HG02943 (cell line): ENCODE results near the gene TOP2A.
"Not testable (repeated sequence)": the region's sequence is repeated elsewhere in the genome, so short reads cannot be mapped to it uniquely, and the experiment has no call there.

Experiments
- ATAC-seq: cut with Tn5 transposase; IDR thresholded peaks from one replicate; pipeline ENCODE4 v1.9.1; 2021; ENCODE audit warnings: mild to moderate bottlenecking, low read depth, moderate library complexity; ENCODE audit not compliant: unreplicated experiment

TOP2A gene

DNA sequence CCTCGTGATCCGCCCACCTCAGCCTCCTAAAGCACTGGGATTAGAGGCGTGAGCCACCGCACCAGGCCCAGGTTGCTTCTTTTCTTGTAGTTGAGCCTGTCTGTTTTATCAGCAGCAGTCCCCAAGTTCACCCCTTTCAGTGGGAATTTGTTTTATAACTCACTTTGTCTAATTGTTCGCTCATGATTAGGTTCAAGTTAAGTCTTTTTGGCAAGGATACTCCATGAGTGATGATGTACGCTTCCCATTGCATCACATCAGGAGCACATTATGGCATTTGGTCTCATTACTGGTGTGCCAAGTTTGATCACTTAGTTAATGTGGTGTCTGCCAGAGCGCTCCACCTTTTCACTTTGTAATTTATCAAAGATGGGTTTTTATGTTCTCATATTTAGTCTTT, 38.7 kb downstream of the TOP2A start:
- ATAC-seq = no peak

DNA sequence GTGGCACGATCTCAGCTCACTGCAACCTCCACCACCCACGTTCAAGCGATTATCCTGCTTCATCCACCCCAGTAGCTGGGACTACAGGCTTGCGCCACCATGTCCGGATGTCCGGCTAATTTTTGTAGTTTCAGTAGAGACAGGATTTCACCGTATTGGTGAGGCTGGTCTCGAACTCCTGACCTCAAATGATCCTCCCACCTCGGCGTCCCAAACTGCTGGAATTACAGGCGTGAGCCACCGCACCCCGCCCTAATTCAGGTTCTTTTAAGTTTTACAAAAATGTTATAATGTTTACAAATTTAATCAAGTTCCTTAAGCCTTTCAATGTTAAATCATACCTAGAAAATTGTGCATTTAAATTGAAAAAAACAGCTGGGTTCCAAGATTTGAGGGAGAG, 39.9 kb downstream of the TOP2A start:
- no peak for ATAC-seq

DNA sequence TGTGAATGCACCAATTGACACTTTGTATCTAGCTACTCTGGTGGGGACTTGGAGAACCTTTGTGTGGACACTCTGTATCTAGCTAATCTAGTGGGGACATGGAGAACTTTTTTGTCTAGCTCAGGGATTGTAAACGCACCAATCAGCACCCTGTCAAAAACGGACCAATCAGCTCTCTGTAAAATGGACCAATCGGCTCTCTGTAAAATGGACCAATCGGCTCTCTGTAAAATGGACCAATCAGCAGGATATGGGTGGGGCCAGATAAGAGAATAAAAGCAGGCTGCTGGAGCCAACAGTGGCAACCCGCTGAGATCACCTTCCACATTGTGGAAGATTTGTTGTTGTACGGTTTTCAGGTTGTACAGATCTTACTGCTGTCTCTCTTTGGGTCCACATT, 41.2 kb downstream of the TOP2A start:
- ATAC-seq = not testable (repeated sequence)

DNA sequence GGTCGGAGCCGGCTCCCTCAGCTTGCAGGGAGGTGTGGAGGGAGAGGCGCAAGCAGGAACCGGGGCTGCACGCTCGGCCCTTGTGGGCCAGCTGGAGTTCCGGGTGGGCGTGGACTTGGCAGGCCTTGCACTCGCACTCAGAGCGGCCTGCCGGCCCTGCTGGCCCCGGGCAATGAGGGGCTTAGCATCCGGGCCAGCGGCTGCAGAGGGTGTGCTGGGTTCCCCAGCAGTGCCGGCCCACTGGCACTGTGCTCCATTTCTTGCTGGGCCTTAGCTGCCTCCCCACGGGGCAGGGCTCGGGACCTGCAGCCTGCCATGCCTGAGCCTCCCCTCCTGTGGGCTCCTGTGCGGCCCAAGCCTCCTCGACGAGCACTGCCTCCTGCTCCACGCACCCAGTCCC, 41.9 kb downstream of the TOP2A start:
- ATAC-seq = not testable (repeated sequence)

- no peak for ATAC-seq
Measured at GRCh38 chr17:40374821-40375498, 42.7 kb downstream of the TOP2A start.

GRCh38 chr17:40373999-40374398, 43.7 kb downstream of the TOP2A start:
- no peak for ATAC-seq

DNA sequence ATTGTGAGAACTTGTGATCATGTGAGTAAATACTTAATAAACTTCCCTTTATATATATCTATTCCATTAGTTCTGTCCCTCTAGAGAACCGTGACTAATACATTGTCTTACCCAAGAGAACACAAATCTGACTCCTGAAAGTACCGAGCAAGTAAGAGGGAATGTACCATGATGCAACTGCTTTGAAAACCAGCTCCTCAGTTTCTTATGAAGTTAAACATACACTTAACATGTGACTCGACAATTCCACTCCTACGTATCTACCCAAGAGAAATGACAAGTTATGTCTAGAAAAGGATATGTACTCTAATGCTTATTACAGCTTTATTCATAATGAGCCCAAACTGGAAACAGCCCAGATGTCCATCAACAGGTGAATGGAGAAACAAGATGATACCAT, 44.4 kb downstream of the TOP2A start:
- ATAC-seq = no peak

GRCh38 chr17:40372644-40373043, 45.1 kb downstream of the TOP2A start:
- not testable (repeated sequence) for ATAC-seq

DNA sequence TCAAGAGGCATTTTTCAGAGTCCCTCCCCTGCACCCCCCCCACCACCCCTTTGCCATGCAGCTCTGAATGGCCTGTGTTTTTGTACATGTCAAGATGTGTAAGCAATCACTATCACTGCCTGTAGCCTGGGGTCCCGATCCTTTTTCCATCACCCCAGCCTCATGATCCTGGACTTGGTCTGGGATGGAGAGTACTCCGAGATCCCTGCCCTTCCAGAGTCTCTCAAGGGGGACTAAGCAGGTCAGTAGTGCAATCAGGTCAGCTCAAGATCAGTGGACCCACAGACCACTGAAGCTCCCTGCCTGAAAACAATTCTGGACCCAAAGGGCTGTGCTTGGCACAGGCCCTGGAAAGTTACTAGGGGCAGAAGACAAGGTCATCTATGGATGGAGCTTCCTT, 45.7 kb downstream of the TOP2A start:
- no peak for ATAC-seq

DNA sequence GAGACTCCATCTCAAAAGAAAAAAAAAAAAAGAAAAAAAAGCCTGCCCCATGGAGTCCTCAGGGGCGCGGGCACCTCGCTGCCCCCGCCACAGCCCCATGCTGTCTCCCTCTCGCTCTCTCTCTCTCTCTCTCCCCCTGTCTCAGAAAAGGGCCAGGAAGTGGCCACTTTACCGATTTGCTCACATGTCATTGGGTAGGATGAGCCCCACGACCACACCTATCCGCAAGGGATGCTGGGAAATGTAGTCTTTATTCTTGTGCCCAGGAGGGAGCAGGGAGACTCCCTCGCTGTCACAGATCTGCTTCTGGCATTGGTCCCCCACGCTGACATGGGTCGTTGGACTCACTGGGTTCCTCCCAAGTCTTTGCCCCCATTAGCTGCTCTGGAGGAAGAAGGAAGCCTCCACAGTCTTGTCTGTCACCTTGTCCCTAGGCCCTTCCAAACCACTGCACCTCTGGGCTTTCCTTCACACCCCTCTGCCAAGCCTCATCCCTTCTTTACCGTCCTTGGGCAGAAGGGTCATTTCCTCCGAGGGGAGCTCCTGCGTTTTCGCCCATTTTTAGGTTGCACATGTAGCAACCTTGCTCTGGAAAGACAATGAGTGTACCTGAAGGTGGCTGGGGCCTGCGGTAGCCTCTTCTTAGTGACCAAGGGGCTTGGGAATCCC, 46.3 kb downstream of the TOP2A start:
- ATAC-seq = no peak

GRCh38 chr17:40369923-40370322, 47.8 kb downstream of the TOP2A start:
- ATAC-seq = no peak

DNA sequence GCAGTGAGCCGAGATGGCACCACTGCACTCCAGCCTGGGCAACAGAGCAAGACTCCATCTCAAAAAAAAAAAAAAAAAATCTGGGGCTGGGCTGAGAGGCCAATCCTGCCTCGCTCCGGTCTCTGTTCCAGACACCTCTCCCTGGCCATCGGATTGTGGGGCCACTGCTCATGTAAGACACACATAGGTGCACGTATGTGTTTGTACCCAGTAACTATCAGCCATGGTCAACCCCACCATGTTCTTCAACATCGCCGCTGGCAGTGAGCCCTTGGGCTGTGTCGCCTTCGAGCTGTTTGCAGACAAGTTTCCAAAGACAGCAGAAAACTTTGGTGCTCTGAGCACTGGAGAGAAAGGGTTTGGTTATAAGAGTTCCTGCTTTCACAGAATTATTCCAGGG, 50.0 kb downstream of the TOP2A start:
- ATAC-seq = not testable (repeated sequence)

DNA sequence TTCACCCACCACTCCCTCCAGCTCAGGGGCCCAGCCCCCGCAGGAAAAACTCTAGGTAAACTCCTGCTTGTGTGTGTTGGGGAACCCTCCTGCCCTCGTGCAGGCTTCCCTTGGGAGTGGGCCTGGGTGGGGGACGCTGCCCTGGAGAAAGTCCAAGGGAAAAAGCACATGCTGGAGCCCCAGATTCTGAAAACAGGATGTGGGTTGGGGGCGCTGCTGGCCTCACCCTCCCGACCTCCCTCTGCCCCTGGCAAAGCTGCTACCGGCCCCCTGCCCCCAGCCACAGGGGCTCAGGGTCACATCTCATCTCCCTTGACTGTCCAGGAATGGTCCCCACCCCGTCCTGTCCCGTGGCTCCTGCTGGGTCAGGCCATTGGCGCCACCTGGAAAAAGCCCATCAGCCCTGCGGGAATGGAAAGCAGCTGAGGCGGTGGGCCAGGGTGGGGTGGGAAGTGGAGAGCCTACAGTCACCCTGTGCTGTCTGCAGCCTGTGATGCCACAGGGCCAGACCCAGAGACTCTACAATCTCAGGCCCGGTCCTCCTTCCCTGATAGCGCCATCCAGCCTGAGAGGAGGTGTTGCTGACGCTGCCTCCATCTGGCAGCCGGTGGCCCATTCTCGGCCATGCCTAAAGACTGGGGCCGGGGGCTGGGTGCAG, 50.7 kb downstream of the TOP2A start:
- no peak for ATAC-seq

- no peak for ATAC-seq
Measured at GRCh38 chr17:40366076-40366860, 51.4 kb downstream of the TOP2A start.

DNA sequence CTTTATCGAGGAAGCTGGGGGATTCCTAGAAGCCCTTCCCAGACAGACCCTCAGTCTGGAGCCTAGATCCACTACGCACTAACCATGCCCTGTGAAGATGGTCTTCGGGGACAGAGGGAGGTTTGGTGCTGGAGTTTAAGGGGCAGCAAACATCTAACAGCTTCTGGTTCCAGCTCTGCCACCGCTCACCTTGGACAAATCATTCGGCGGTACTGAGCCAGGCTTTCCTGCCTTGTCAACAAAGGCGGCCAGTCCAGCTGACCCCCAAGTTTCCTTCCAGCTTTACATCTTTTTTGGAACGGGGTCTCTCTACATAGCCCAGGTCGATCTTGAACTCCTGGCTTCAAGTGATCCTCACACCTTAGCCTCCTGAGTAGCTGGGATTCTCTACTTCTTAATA, 52.8 kb downstream of the TOP2A start:
- ATAC-seq = no peak

- no peak for ATAC-seq
Measured at GRCh38 chr17:40364121-40364861, 53.4 kb downstream of the TOP2A start, which contains the start of gene GJD3. TSS of gene GJD3 (minus strand) at chr17:40364737. CDS start at chr17:40363815, 922 bp downstream.

DNA sequence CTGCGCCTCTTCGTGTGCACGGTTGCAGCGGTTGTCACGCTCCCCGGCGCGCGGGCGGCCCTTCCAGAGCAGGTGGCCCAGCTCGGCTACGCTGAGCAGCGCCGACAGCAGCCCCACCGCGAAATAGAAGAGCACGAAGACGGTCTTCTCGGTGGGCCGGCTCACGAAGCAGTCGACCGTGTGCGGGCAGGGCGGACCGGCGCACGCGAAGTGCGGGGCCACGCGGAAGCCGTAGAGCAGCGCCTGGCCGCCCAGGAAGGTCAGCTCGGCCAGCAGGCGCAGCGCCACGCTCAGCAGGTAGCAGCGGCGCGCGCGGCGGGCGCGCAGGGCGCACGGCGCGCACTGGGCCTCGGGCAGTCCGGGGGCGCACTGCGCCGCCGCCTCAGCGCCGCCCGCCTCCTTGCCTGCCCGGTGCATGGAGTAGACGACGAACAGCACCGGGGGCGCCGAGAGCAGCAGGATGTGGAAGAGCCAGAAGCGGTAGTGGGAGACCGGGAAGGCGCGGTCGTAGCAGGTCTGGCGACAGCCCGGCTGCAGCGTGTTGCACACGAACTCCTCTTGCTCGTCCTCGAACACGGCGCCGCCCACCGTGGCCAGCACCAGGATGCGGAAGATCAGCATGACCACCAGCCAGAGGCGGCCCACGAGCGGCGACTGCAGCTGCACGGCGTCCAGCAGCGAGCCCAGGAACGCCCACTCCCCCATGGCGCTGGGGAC, 54.4 kb downstream of the TOP2A start:
- ATAC-seq = no peak

DNA sequence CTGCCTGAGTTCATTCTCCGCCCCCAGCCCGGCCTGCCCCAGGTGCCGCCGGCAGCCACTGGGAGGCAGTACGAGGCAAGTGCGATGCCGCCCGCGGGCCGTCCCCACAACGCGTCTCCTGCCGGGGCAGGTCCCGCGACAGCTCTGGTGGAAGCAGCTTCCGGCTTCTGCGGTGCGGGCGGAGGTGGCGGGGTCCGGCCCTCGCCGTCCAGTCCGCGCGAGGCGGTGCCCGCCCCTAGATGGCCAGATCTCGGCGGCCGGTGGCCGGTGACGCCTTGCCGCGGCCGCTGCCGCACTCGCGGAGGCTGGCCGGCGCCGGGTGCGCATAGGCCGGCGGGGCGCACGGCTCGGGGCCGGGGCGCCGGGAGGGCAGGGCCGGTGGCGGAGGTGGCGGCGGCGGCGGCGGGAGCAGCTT, 55.0 kb downstream of the TOP2A start:
- ATAC-seq = no peak

DNA sequence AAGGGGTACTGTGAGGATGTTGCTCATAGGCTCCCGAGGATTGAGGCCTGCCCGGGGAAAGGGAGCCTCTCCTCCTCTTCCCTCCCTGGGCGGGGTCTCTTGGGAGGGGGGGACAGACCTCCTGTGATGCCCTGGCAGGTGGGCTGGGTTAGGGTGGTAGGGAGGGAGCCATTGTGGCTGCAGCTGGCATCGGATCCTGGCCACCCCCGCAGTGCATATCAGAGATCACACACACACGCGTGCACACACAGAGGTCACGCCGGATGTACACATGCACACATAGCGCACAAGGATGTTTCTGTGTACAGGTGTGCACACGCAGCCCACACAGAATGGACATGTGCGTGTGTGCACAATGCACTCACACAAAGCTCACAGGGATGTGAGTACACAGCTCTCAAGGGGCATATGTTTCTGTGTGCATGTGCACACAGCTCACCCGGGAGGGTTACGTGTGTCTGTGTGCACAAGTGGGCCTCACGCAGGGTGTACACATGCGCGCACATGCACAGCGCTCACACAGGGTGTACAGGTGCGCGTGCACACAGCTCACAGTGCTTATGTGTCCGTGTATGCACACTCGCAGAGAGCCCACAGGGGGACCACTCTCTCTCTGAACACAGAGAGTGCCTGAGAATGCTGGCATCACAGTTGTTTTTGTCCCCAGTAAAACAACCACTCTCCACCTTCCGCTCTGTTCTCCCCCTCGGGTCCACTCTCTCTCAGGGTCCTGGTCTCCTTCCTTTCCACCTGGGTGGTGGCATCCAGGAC, 55.6 kb downstream of the TOP2A start:
- no peak for ATAC-seq
